GM18519 (cell line): ENCODE results near the gene MATK.
"Not testable (repeated sequence)": the region's sequence is repeated elsewhere in the genome, so short reads cannot be mapped to it uniquely, and the experiment has no call there.

Experiments
- ATAC-seq: cut with Tn5 transposase; IDR thresholded peaks from one replicate; pipeline ENCODE4 v1.9.1; 2021; ENCODE audit warnings: mild to moderate bottlenecking, moderate library complexity; ENCODE audit not compliant: unreplicated experiment, low FRiP score

Gene MATK

DNA sequence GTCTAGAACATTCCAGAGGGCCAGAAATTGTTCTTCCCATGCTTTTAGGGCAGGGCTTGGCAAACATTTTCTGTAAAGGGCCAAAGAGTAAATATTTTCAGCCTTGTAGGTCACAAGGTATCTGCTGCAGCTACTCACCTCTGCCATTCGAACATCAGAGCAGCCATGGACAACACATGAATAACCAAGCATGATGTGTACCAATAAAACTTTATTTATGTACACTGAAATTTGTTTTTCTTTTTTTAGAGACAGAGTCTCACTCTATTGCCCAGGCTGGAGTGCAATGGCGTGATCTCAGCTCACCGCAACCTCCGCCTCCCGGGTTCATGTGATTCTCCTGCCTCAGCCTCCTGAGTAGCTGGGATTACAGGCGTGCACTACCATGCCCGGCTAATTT, 28.5 kb downstream of the MATK start:
- ATAC-seq: not testable (repeated sequence)

- no peak for ATAC-seq
Measured at GRCh38 chr19:3753631-3754410, 32.4 kb downstream of the MATK start.

- ATAC-seq: no peak
Measured at GRCh38 chr19:3752492-3752891, 33.7 kb downstream of the MATK start.

DNA sequence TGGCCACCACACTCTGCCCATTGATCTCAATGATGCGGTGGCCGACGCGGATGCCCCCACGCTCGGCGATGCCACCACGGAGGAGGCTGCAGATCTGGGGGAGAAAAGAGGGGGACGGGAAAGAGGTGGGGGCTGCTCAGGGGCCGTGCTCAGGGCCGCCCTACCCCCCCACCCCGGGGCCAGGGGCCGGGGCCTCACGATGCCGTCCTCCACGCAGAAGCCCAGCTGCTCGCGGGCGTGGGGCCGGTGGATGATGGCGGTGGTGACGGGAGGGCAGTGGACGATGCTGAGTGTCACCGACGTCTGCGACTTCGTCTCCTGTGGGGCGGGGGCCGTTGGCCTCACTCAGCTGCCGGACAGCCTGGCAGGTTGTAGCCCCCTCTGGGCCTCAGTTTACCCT, 34.9 kb downstream of the MATK start:
- ATAC-seq: no peak

- no peak for ATAC-seq
Measured at GRCh38 chr19:3750211-3750610, 36.0 kb downstream of the MATK start.

- no peak for ATAC-seq
Measured at GRCh38 chr19:3748965-3749364, 37.2 kb downstream of the MATK start.

DNA sequence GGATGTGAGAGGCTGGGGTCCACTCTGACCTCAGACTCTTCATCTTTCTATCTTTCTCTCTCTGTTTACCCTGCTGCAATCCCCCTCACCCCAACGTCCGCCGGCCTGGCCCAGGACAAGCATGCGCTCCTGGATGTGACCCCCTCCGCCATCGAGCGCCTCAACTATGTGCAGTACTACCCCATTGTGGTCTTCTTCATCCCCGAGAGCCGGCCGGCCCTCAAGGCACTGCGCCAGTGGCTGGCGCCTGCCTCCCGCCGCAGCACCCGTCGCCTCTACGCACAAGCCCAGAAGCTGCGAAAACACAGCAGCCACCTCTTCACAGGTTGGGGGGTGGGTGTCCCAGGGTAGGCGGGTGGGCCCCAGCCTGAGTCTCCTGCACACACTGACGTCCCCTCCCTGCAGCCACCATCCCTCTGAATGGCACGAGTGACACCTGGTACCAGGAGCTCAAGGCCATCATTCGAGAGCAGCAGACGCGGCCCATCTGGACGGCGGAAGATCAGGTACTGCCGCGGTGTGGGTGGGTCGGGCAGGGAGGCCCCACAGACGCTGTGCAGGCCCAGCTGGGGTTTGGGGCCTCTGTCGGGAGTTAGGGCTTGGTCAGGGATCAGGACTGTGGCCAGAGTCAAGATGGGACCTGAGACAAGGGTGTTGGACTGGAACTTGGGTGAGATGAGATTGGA, 39.7 kb downstream of the MATK start:
- ATAC-seq: no peak

- no peak for ATAC-seq
Measured at GRCh38 chr19:3745363-3746045, 40.7 kb downstream of the MATK start.

- ATAC-seq: no peak
Measured at GRCh38 chr19:3743486-3743885, 42.7 kb downstream of the MATK start.

DNA sequence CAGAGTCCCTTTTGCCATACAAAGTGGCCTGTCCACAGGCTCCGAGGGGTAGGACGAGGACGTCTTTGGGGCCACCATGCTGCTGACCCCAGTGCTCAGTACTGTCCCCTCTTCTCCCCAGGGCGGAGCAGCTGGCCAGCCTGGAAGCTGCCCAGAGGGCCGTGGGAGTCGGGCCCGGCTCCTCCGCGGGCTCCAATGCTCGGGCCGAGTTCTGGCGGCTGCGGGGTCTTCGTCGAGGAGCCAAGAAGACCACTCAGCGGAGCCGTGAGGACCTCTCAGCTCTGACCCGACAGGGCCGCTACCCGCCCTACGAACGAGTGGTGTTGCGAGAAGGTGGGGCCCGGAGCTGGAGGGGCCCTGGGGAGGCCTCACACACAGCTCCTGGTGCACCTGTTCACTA, 45.8 kb downstream of the MATK start:
- no peak for ATAC-seq

GRCh38 chr19:3738477-3739220, 47.5 kb downstream of the MATK start:
- no peak for ATAC-seq

DNA sequence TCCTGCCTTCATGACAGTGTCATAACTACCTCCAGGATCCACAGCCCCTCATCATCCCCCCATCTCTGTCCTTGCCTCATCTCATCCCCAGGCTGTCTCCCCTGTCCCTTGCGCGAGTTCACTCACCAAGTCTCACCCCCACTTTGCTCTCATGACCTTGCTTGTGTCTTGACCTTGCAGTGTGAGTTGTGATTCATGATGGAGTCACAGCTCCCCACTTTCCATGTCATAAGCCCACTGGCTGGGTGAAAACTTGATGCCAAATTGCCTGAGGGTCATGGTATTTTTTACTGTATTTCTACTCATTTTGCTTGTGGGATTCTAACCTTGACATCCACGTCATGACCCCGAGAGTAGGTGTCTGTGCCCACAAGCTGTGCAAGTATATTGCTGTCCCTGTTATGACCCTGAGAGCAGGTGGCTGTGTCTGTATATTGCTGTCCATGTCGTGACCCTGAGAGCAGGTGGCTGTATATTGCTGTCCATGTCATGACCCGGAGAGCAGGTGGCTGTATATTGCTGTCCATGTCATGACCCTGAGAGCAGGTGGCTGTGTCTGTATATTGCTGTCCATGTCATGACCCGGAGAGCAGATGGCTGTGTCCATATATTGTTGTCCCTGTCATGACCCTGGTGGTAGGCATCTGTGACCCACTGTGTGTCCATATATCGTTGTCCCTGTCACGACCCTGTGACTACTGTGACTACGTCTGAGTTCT, 48.5 kb downstream of the MATK start:
- no peak for ATAC-seq

DNA sequence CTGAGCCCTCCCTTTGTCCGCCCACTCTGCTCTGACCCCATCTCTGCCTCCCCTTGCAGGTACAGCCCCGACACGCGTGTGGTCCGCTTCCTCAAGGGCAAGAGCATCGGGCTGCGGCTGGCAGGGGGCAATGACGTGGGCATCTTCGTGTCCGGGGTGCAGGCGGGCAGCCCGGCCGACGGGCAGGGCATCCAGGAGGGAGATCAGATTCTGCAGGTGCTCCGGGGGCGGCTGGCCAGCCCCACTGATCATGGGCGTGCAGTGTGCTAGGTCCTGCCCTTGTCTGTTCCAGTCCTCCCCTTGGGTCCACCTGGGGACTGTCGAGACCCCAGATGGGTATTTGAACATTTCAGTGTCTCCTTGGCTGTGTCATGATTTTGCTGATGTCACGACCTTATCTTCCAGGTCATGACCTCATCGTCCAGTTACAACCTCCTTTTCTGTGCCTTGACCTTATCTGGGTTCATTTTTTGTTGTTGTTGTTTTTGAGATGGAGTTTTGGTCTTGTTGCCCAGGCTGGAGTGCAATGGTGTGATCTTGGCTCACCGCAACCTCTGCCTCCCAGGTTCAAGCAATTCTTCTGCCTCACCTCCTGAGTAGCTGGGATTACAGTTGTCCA, 50.0 kb downstream of the MATK start:
- ATAC-seq: no peak

- ATAC-seq: no peak
Measured at GRCh38 chr19:3734310-3734600, 51.9 kb downstream of the MATK start.

DNA sequence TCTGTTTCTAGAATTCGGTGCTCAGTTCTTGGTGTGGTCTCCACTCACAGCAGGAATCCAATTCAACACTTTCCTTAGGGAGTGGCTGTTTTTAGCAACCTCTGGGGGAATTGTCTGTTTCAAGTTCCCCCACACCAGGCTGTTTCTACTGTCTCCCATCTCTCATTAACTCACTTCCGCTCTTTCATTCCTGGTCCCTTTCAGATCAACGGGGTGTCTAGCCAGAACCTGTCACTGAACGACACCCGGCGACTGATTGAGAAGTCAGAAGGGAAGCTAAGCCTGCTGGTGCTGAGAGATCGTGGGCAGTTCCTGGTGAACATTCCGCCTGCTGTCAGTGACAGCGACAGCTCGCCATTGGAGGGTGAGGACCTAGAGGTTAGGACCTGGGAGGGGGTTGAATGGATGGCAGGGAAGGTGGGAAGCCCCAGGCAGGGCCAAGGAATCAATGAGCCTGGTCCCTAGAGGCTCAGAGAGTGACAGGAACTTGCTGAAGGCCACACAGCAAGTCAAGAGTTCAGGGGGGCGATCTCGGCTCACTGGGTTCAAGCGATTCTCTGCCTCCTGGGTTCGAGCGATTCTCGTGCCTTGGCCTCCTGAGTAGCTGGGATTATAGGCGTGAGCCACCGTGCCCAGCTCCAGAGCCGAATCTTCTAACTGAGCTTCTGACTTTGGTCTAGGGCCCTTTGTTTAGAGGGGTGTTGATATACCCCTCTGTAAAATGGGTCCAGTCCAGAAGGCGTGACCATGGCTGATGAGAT, 52.5 kb downstream of the MATK start:
- ATAC-seq: no peak

GRCh38 chr19:3732108-3732507, 54.1 kb downstream of the MATK start:
- no peak for ATAC-seq

DNA sequence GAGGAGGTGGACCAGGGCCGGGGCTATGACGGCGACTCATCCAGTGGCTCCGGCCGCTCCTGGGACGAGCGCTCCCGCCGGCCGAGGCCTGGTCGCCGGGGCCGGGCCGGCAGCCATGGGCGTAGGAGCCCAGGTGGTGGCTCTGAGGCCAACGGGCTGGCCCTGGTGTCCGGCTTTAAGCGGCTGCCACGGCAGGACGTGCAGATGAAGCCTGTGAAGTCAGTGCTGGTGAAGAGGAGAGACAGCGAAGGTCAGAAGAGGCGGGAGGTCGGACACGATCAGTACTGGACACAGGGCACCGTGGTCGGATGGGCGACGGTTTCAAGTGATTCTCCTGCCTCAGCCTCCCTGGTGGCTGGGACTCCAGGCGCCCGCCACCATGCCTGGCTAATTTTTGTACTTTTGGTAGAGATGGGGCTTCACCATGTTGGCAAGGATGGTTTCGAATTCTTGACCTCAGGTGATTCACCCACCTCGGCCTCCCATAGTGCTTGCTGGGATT, 55.7 kb downstream of the MATK start:
- ATAC-seq: no peak
